K562 (cell line): Measurements from ENCODE around the gene KLHL29.

Source experiments
- CEBPB ChIP-seq: fragments of 450-650 bp; IDR thresholded peaks from 2 replicates; pipeline ENCODE4 v1.6.1; 2016; ENCODE audit warnings: missing genetic modification characterization, missing compliant biosample characterization
- CHAMP1 ChIP-seq: fragments of 450-650 bp; IDR thresholded peaks from 2 replicates; pipeline ENCODE4 v1.6.1; 2016; ENCODE audit warnings: mild to moderate bottlenecking
- ESRRB ChIP-seq: fragments of 250-450 bp; sonication (Bioruptor Pico); IDR thresholded peaks from 2 replicates; pipeline ENCODE4 v1.5.0; 2020; ENCODE audit warnings: mild to moderate bottlenecking, moderate library complexity, borderline replicate concordance
- POLR2A ChIP-seq: fragments of 450-650 bp; conservative IDR thresholded peaks from 2 replicates; pipeline ENCODE4 v1.6.1; 2016
- TARDBP ChIP-seq: fragments of 450-650 bp; IDR thresholded peaks from 2 replicates; pipeline ENCODE4 v1.6.1; 2016
- TF ChIP-seq, protein P1 (sequence below): sonication (generic); formaldehyde crosslinking; IDR thresholded peaks from 2 replicates; pipeline ENCODE4 v1.8.0; 2023; ENCODE audit warnings: missing genetic modification reagents, mild to moderate bottlenecking, borderline replicate concordance

GRCh38 chr2:23435250-23436035, 50.5 kb downstream of the KLHL29 start:
- no peak for TF ChIP-seq ESRRB (CRISPR knock-in tag)
- TF ChIP-seq, protein P1, sequence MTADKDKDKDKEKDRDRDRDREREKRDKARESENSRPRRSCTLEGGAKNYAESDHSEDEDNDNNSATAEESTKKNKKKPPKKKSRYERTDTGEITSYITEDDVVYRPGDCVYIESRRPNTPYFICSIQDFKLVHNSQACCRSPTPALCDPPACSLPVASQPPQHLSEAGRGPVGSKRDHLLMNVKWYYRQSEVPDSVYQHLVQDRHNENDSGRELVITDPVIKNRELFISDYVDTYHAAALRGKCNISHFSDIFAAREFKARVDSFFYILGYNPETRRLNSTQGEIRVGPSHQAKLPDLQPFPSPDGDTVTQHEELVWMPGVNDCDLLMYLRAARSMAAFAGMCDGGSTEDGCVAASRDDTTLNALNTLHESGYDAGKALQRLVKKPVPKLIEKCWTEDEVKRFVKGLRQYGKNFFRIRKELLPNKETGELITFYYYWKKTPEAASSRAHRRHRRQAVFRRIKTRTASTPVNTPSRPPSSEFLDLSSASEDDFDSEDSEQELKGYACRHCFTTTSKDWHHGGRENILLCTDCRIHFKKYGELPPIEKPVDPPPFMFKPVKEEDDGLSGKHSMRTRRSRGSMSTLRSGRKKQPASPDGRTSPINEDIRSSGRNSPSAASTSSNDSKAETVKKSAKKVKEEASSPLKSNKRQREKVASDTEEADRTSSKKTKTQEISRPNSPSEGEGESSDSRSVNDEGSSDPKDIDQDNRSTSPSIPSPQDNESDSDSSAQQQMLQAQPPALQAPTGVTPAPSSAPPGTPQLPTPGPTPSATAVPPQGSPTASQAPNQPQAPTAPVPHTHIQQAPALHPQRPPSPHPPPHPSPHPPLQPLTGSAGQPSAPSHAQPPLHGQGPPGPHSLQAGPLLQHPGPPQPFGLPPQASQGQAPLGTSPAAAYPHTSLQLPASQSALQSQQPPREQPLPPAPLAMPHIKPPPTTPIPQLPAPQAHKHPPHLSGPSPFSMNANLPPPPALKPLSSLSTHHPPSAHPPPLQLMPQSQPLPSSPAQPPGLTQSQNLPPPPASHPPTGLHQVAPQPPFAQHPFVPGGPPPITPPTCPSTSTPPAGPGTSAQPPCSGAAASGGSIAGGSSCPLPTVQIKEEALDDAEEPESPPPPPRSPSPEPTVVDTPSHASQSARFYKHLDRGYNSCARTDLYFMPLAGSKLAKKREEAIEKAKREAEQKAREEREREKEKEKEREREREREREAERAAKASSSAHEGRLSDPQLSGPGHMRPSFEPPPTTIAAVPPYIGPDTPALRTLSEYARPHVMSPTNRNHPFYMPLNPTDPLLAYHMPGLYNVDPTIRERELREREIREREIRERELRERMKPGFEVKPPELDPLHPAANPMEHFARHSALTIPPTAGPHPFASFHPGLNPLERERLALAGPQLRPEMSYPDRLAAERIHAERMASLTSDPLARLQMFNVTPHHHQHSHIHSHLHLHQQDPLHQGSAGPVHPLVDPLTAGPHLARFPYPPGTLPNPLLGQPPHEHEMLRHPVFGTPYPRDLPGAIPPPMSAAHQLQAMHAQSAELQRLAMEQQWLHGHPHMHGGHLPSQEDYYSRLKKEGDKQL (CRISPR knock-in tag) = no peak
- TF ChIP-seq CHAMP1 = no peak
- no peak for TF ChIP-seq POLR2A
- no peak for TF ChIP-seq CEBPB
- no peak for TF ChIP-seq TARDBP
